Smooth muscle cell of bladder (primary cell): ENCODE data around the gene ARF4. TPM values are rescaled to one million over a fixed set of nuclear protein-coding genes. Genes with fewer than 3 reads are reported as not detected.

Source experiments
- total RNA-seq: library from RNA; depleted of rRNA; stranded (reverse); fragments of >200 nt; gene quantifications from 2 replicates; pipeline ENCODE4 v1.2.3, GENCODE V29; 2014

ARF4 gene
- 260 and 273 TPM in 2 replicates for total RNA-seq

GRCh38 chr3:57597127-57597923, at the start of gene ARF4:
TSS of gene ARF4 (minus strand) at chr3:57597344. CDS start at chr3:57597140, 204 bp downstream.

GRCh38 chr3:57555738-57556458, 41.2 kb downstream of the ARF4 start, which contains the start of gene PDE12:
TSS of gene PDE12 (plus strand) at chr3:57556274. CDS start at chr3:57556380, 106 bp downstream.

GRCh38 chr3:57544181-57545125, 52.7 kb downstream of the ARF4 start, which contains the start of gene DNAH12:
TSS of gene DNAH12 (minus strand) at chr3:57544344. CDS start at chr3:57542870, 1,474 bp downstream.

Other genes with a start within 250 kb of the ARF4 start
- gene DNAH12, start 53.0 kb downstream of the ARF4 start, total RNA-seq = under 0.01 and 0.18 TPM in 2 replicates
- gene PDE12, start 41.1 kb downstream of the ARF4 start, total RNA-seq = 7.4 and 14.1 TPM in 2 replicates
- gene DENND6A, start 95.7 kb upstream of the ARF4 start, total RNA-seq = 11.7 and 12.4 TPM in 2 replicates
- 37.1 and 39.7 TPM in 2 replicates for gene SLMAP, start 159.0 kb upstream of the ARF4 start, total RNA-seq